AG04449 (cell line): Measurements from ENCODE around the gene GPR65.
"Not testable (repeated sequence)": the region's sequence is repeated elsewhere in the genome, so short reads cannot be mapped to it uniquely, and the experiment has no call there.

Experiments
- CTCF ChIA-PET: fragments of 350-600 bp; formaldehyde crosslinking; extraction: SDS; loops from one replicate; lab custom pipeline; 2021; ENCODE audit warnings: antibody characterized with exemption; lab: Yijun Ruan, JAX
- POLR2A ChIA-PET: fragments of 400-600, 350-600 bp; formaldehyde crosslinking; extraction: SDS; loops from one replicate; lab custom pipeline; 2020; ENCODE audit warnings: antibody characterized with exemption, inconsistent platforms; lab: Yijun Ruan, JAX
- DNase-seq: peaks from one replicate; pipeline ENCODE4 v3.0.0-alpha.2; 2010; ENCODE audit warnings: low read depth, low spot score
- H3K4me3 ChIP-seq: 2 replicates; pipeline ENCODE4 v1.5.1; 2011; ENCODE audit warnings: low read depth, mild to moderate bottlenecking, control low read depth, low read length
- CTCF ChIP-seq: IDR thresholded peaks from one replicate; pipeline ENCODE4 v1.5.1; 2011; ENCODE audit warnings: mild to moderate bottlenecking, moderate library complexity, low read length, control low read depth, inconsistent platforms; ENCODE audit not compliant: insufficient read depth; ENCODE audit errors: missing control alignments

Gene GPR65

GRCh38 chr14:88016768-88017167, 11.8 kb downstream of the GPR65 start:
- H3K4me3 ChIP-seq: no peak overlapping the region
- POLR2A ChIA-PET: no interaction called here
- CTCF ChIA-PET: interaction anchor here (1.0 to 1.9 kb wide), 3 partner anchors 10 to 152 kb away, joined by 3 to 9 read pairs (median 5); no protein-coding TSS in a partner anchor
- no peak for DNase-seq
- no peak for TF ChIP-seq CTCF

GRCh38 chr14:88017535-88017934, 12.6 kb downstream of the GPR65 start:
- ChIA-PET CTCF (interaction anchor here (1.8 to 1.9 kb wide), 2 partner anchors 9 to 151 kb away, joined by 5 to 9 read pairs; no protein-coding TSS in a partner anchor), POLR2A (no interaction called here)
- no peak for TF ChIP-seq CTCF
- H3K4me3 ChIP-seq: no peak overlapping the region
- DNase-seq: no peak

- CTCF ChIA-PET: no interaction called here
- H3K4me3 ChIP-seq: no peak overlapping the region
- DNase-seq: no peak
- POLR2A ChIA-PET: no interaction called here
- no peak for TF ChIP-seq CTCF
Measured at GRCh38 chr14:88023658-88024187, 18.8 kb downstream of the GPR65 start.

- POLR2A ChIA-PET, CTCF ChIA-PET, H3K4me3 ChIP-seq, DNase-seq: not testable (repeated sequence)
Measured at GRCh38 chr14:88024252-88025086, 19.5 kb downstream of the GPR65 start.

DNA sequence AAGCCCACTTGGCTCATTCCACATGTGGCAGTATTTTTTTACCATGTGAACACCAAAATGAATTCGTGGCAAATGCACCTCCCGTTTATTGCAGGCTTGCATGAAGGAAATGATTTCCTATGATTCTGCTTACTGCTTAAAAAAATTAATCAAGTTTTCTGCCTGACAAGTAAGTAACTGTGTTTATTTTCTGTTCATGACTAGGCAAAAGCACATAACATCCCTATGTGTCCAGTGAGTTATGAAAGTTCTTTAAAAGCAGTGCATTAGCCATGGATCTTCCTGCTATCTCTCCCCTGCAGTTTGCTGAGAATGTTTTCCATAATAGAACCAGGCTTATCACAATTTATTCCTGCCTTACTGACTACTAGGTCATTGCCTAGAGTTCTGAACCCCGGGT, 20.4 kb downstream of the GPR65 start:
- no peak for DNase-seq
- no peak overlapping the region for H3K4me3 ChIP-seq
- TF ChIP-seq CTCF: no peak
- ChIA-PET CTCF (interaction anchor here (0.8 to 1.7 kb wide), 2 partner anchors 8 to 11 kb away, joined by 3 to 9 read pairs; no protein-coding TSS in a partner anchor), POLR2A (no interaction called here)

- no peak for DNase-seq
- TF ChIP-seq CTCF: no peak
- ChIA-PET POLR2A (no interaction called here), CTCF (interaction anchor here (0.9 to 1.7 kb wide), 2 partner anchors 10 to 12 kb away, joined by 4 to 9 read pairs; no protein-coding TSS in a partner anchor)
- no peak overlapping the region for H3K4me3 ChIP-seq
Measured at GRCh38 chr14:88026890-88027289, 22.0 kb downstream of the GPR65 start.
